ENCODE results near the gene ECI2.

- TF ChIP-seq, protein P1, sequence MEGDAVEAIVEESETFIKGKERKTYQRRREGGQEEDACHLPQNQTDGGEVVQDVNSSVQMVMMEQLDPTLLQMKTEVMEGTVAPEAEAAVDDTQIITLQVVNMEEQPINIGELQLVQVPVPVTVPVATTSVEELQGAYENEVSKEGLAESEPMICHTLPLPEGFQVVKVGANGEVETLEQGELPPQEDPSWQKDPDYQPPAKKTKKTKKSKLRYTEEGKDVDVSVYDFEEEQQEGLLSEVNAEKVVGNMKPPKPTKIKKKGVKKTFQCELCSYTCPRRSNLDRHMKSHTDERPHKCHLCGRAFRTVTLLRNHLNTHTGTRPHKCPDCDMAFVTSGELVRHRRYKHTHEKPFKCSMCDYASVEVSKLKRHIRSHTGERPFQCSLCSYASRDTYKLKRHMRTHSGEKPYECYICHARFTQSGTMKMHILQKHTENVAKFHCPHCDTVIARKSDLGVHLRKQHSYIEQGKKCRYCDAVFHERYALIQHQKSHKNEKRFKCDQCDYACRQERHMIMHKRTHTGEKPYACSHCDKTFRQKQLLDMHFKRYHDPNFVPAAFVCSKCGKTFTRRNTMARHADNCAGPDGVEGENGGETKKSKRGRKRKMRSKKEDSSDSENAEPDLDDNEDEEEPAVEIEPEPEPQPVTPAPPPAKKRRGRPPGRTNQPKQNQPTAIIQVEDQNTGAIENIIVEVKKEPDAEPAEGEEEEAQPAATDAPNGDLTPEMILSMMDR (IDR thresholded peaks at IDR 0.05), result no peak
- TF ChIP-seq POLR2A (IDR thresholded peaks at IDR 0.05) (no peak), EP300 (IDR thresholded peaks at IDR 0.05) (no peak)
Observed at GRCh38 chr6:4139272-4139671, 3.9 kb upstream of the ECI2 start.

Measured in ovary (tissue), 3 donors.